Suprapubic skin (tissue), 4 donors: ENCODE results near the gene PAPOLG. TPM values are rescaled to one million over a fixed set of nuclear protein-coding genes. Genes with fewer than 3 reads are reported as not detected.

Experiments
- DNase-seq, 2 donors: peaks; one replicate each; pipeline ENCODE4 v3.0.0-alpha.2; 2019; ENCODE audit warnings: low spot score in 2 of 2
- H3K27ac ChIP-seq: fragments of 200-600 bp; sonication (generic); one replicate; pipeline ENCODE4 v1.5.1; 2019
- H3K27me3 ChIP-seq: fragments of 200-600 bp; sonication (generic); one replicate; pipeline ENCODE4 v1.5.1; 2019
- H3K36me3 ChIP-seq: fragments of 200-600 bp; sonication (generic); one replicate; pipeline ENCODE4 v1.5.1; 2019
- H3K4me1 ChIP-seq: fragments of 200-600 bp; sonication (generic); one replicate; pipeline ENCODE4 v1.5.1; 2019
- H3K4me3 ChIP-seq: fragments of 200-600 bp; sonication (generic); one replicate; pipeline ENCODE4 v1.5.1; 2019; ENCODE audit warnings: mild to moderate bottlenecking
- H3K9me3 ChIP-seq: fragments of 200-600 bp; sonication (generic); one replicate; pipeline ENCODE4 v1.5.1; 2019
- CTCF ChIP-seq, 2 donors: fragments of 200-600 bp in 1 of 2; fragments of 450-650 bp in 1 of 2; sonication (generic) in 1 of 2; IDR thresholded peaks; one replicate each; pipeline ENCODE4 v1.5.1; 2016 to 2019; ENCODE audit warnings: antibody characterized with exemption in 2 of 2, mild to moderate bottlenecking in 1 of 2, moderate library complexity in 1 of 2
- EP300 ChIP-seq: sonication (generic); formaldehyde crosslinking; IDR thresholded peaks from one replicate; pipeline ENCODE4 v1.6.1; 2017; ENCODE audit warnings: antibody characterized with exemption
- POLR2A ChIP-seq, 2 donors: fragments of 450-650 bp; IDR thresholded peaks; one replicate each; pipeline ENCODE4 v1.6.1; 2017; ENCODE audit warnings: antibody characterized with exemption in 2 of 2, mild to moderate bottlenecking in 2 of 2, moderate library complexity in 2 of 2
- POLR2AphosphoS5 ChIP-seq, 3 donors: sonication (generic); formaldehyde crosslinking; IDR thresholded peaks; one replicate each; pipeline ENCODE4 v1.6.1; 2017; ENCODE audit warnings: antibody characterized with exemption in 3 of 3
- WGBS: methylation state at CpG from one replicate; pipeline ENCODE4 v1.1.5; 2018; 5-methylcytosine and 5-hydroxymethylcytosine counted together
- total RNA-seq, 4 donors: library from RNA; depleted of rRNA; stranded (reverse); fragments of >200 nt; gene quantifications; one replicate each; pipeline ENCODE4 v1.1.0, GENCODE V29; 2016

Gene PAPOLG
- total RNA-seq, 4 donors from 2014 or later, result 15.4 to 23.0 (median 19.5) TPM

GRCh38 chr2:60766283-60766682 is 10.2 kb downstream of the PAPOLG start:
- Histone ChIP-seq H3K27me3 (no peaks in the 10 kb centered on the region), H3K9me3 (no peaks in the 10 kb centered on the region), H3K36me3 (peaks cover 65% of the 10 kb centered on the region), H3K4me3 (no peak overlapping the region), H3K4me1 (no peaks in the 10 kb centered on the region), H3K27ac (no peak overlapping the region)
- WGBS, result 93% methylated on average over 3 of the region's 3 CpGs
- TF ChIP-seq EP300, result no peak
- no peak for TF ChIP-seq CTCF (IDR thresholded peaks at IDR 0.05)
- no peak for TF ChIP-seq POLR2A (IDR thresholded peaks at IDR 0.05)
- DNase-seq, result no peak

- Histone ChIP-seq H3K36me3 (peaks cover 76% of the 10 kb centered on the region), H3K27ac (no peak overlapping the region), H3K9me3 (no peaks in the 10 kb centered on the region), H3K27me3 (no peaks in the 10 kb centered on the region), H3K4me1 (no peaks in the 10 kb centered on the region), H3K4me3 (no peak overlapping the region)
- 95% methylated on average over 3 of the region's 3 CpGs for WGBS
- DNase-seq, result no peak
- TF ChIP-seq CTCF (IDR thresholded peaks at IDR 0.05), result no peak
- TF ChIP-seq POLR2AphosphoS5 (IDR thresholded peaks at IDR 0.05), result no peak
- no peak for TF ChIP-seq EP300
- TF ChIP-seq POLR2A (IDR thresholded peaks at IDR 0.05), result no peak
Measured at GRCh38 chr2:60771508-60771907, 15.4 kb downstream of the PAPOLG start.

GRCh38 chr2:60775048-60775639 is 19.1 kb downstream of the PAPOLG start:
- 92% methylated on average over 2 of the region's 2 CpGs for WGBS
- peaks cover 90% of the 10 kb centered on the region for H3K36me3 ChIP-seq
- no peak overlapping the region for H3K4me3 ChIP-seq
- DNase-seq, result no peak
- no peaks in the 10 kb centered on the region for H3K27me3 ChIP-seq
- no peaks in the 10 kb centered on the region for H3K4me1 ChIP-seq
- H3K27ac ChIP-seq, result no peak overlapping the region
- H3K9me3 ChIP-seq, result no peaks in the 10 kb centered on the region
- TF ChIP-seq POLR2AphosphoS5 (IDR thresholded peaks at IDR 0.05) (no peak), CTCF (IDR thresholded peaks at IDR 0.05) (no peak), POLR2A (IDR thresholded peaks at IDR 0.05) (no peak), EP300 (no peak)

- no peak for TF ChIP-seq POLR2A (IDR thresholded peaks at IDR 0.05)
- no peak for TF ChIP-seq POLR2AphosphoS5 (IDR thresholded peaks at IDR 0.05)
- no peak for TF ChIP-seq EP300
- no peak for TF ChIP-seq CTCF (IDR thresholded peaks at IDR 0.05)
- no peaks in the 10 kb centered on the region for H3K9me3 ChIP-seq
- no peaks in the 10 kb centered on the region for H3K27me3 ChIP-seq
- no peak for DNase-seq
- no peaks in the 10 kb centered on the region for H3K4me1 ChIP-seq
- H3K36me3 ChIP-seq, result peaks cover 90% of the 10 kb centered on the region
- H3K27ac ChIP-seq, result no peak overlapping the region
- H3K4me3 ChIP-seq, result no peak overlapping the region
- WGBS, result 93% methylated on average over 3 of the region's 3 CpGs
Measured at GRCh38 chr2:60778352-60778751, 22.3 kb downstream of the PAPOLG start.

GRCh38 chr2:60779426-60779825 is 23.4 kb downstream of the PAPOLG start:
- Histone ChIP-seq H3K36me3 (peaks cover 94% of the 10 kb centered on the region), H3K4me3 (no peak overlapping the region), H3K9me3 (no peaks in the 10 kb centered on the region), H3K27me3 (no peaks in the 10 kb centered on the region), H3K4me1 (no peaks in the 10 kb centered on the region), H3K27ac (no peak overlapping the region)
- TF ChIP-seq POLR2AphosphoS5 (IDR thresholded peaks at IDR 0.05) (no peak), POLR2A (IDR thresholded peaks at IDR 0.05) (no peak), CTCF (IDR thresholded peaks at IDR 0.05) (no peak), EP300 (no peak)
- no peak for DNase-seq
- 97% methylated on average over 5 of the region's 5 CpGs for WGBS
